Activated B cell treated with CpG ODN at 0.5 μM for 24 hours (primary cell): ENCODE measurements around the gene PRAC2. TPM values are rescaled to one million over a fixed set of nuclear protein-coding genes. Genes with fewer than 3 reads are reported as not detected.

Experiments used
- ATAC-seq: fragments of 200-7000 bp; cut with Tn5 transposase; one replicate; pipeline ENCODE4 v1.10.0; 2021; ENCODE audit warnings: low read depth, mild to moderate bottlenecking, moderate library complexity
- CTCF ChIA-PET: fragments of 350-600 bp; sonication (Branson Sonifier 250); formaldehyde crosslinking; loops from one replicate; lab custom pipeline; 2021; ENCODE audit warnings: antibody characterized with exemption; lab: Charles Lee
- POLR2A ChIA-PET: fragments of 350-600 bp; sonication (Branson Sonifier 250); formaldehyde crosslinking; loops from one replicate; lab custom pipeline; 2021; ENCODE audit warnings: antibody characterized with exemption; lab: Charles Lee
- DNase-seq: peaks from one replicate; pipeline ENCODE4 v3.0.0; 2022
- H3K27ac Mint-ChIP-seq: one replicate; pipeline ENCODE4 v1.8.0; 2020; ENCODE audit warnings: mixed read lengths
- H3K27me3 Mint-ChIP-seq: one replicate; pipeline ENCODE4 v1.8.0; 2021; ENCODE audit warnings: mixed read lengths
- H3K36me3 Mint-ChIP-seq: one replicate; pipeline ENCODE4 v1.8.0; 2021; ENCODE audit warnings: low read depth, mixed read lengths
- H3K4me1 Mint-ChIP-seq: one replicate; pipeline ENCODE4 v1.8.0; 2021; ENCODE audit warnings: mixed read lengths
- H3K4me3 Mint-ChIP-seq: one replicate; pipeline ENCODE4 v1.8.0; 2020; ENCODE audit warnings: mild to moderate bottlenecking, mixed read lengths
- H3K9me3 Mint-ChIP-seq: one replicate; pipeline ENCODE4 v1.8.0; 2020; ENCODE audit warnings: mixed read lengths
- intact Hi-C: fragments of 100-400 bp; cut with micrococcal nuclease; formaldehyde crosslinking; loops from one replicate; pipeline ENCODE4 v1.15.1; 2024
- total RNA-seq: library from RNA; stranded (reverse); gene quantifications from 2 replicates; pipeline ENCODE4 v1.2.3, GENCODE V29; 2022
- TF ChIP-seq, protein P1 (sequence below): fragments of 200-600 bp; IDR thresholded peaks from one replicate; pipeline ENCODE4 v1.8.0; 2022; ENCODE audit warnings: antibody characterized with exemption, mild to moderate bottlenecking

Gene PRAC2
- not detected in 2 replicates for total RNA-seq

DNA sequence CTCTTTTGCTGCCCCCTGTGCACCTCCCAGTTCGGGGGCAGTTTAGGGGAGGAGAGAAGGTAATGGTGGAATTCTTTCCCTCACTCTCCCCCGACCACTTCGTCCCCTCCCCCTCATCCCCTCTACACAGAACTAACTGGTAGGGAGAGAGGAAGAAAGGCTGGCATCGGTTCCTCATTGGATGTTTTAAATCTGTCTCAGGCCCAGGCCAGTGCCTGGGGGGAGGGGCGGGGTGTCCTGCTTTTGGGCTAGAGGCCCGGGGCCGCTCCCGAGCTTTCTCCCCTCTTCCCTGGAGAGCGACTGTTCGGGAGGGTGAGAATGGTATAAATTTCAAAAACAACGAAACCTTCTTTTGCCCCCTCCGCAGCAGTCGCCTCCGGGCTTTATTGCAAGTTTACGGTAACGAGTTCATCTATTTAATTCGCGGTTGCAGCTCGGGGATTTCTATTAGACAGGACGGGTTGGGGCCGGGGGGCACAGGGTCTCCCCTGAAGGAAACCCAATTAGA lies at the start of gene PRAC2:
Gene PRAC2 (plus strand): TSS at position 271 of the 508 bp plus-strand sequence. CDS start 1,226 bp downstream, outside the sequence.
- peaks cover 1% of the 10 kb centered on the region for H3K36me3 Mint-ChIP-seq
- H3K9me3 Mint-ChIP-seq = peaks cover 5% of the 10 kb centered on the region
- peaks cover 83% of the 10 kb centered on the region for H3K27me3 Mint-ChIP-seq
- TF ChIP-seq, protein P1, sequence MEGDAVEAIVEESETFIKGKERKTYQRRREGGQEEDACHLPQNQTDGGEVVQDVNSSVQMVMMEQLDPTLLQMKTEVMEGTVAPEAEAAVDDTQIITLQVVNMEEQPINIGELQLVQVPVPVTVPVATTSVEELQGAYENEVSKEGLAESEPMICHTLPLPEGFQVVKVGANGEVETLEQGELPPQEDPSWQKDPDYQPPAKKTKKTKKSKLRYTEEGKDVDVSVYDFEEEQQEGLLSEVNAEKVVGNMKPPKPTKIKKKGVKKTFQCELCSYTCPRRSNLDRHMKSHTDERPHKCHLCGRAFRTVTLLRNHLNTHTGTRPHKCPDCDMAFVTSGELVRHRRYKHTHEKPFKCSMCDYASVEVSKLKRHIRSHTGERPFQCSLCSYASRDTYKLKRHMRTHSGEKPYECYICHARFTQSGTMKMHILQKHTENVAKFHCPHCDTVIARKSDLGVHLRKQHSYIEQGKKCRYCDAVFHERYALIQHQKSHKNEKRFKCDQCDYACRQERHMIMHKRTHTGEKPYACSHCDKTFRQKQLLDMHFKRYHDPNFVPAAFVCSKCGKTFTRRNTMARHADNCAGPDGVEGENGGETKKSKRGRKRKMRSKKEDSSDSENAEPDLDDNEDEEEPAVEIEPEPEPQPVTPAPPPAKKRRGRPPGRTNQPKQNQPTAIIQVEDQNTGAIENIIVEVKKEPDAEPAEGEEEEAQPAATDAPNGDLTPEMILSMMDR = no peak
- ChIA-PET POLR2A (interaction anchor here (0.7 kb wide), 1 partner anchor 185 kb away, joined by 5 read pairs; no protein-coding TSS in a partner anchor), CTCF (interaction anchor here (0.7 to 3.7 kb wide), 6 partner anchors 26 to 161 kb away, joined by 3 to 16 read pairs (median 4); no protein-coding TSS in a partner anchor)
- intact Hi-C loops = no loop called here
- peak within 1 kb of the TSS; percentile 63 for H3K27ac Mint-ChIP-seq
- peaks cover 39% of the 10 kb centered on the region for H3K4me1 Mint-ChIP-seq
- H3K4me3 Mint-ChIP-seq = peak within 1 kb of the TSS; percentile 67
- DNase-seq (peak; percentile 16), ATAC-seq (no peak)

- TF ChIP-seq, protein P1 = no peak
- Mint-ChIP-seq H3K27me3 (peaks cover 33% of the 10 kb centered on the region), H3K4me1 (peaks cover 2% of the 10 kb centered on the region), H3K9me3 (no peaks in the 10 kb centered on the region), H3K27ac (no peak overlapping the region), H3K36me3 (no peaks in the 10 kb centered on the region), H3K4me3 (no peak overlapping the region)
- CTCF ChIA-PET = interaction anchor here (0.7 to 6.6 kb wide), 2 partner anchors 202 to 355 kb away, joined by 3 to 101 read pairs; no protein-coding TSS in a partner anchor
- DNase-seq = no peak
- intact Hi-C loops = loop anchor here (10.0 kb wide), 2 partner anchors 548 to 618 kb away; no protein-coding TSS in a partner anchor
- POLR2A ChIA-PET = no interaction called here
- ATAC-seq = no peak
Observed at GRCh38 chr17:48676963-48677558, 45.9 kb upstream of the PRAC2 start.

DNA sequence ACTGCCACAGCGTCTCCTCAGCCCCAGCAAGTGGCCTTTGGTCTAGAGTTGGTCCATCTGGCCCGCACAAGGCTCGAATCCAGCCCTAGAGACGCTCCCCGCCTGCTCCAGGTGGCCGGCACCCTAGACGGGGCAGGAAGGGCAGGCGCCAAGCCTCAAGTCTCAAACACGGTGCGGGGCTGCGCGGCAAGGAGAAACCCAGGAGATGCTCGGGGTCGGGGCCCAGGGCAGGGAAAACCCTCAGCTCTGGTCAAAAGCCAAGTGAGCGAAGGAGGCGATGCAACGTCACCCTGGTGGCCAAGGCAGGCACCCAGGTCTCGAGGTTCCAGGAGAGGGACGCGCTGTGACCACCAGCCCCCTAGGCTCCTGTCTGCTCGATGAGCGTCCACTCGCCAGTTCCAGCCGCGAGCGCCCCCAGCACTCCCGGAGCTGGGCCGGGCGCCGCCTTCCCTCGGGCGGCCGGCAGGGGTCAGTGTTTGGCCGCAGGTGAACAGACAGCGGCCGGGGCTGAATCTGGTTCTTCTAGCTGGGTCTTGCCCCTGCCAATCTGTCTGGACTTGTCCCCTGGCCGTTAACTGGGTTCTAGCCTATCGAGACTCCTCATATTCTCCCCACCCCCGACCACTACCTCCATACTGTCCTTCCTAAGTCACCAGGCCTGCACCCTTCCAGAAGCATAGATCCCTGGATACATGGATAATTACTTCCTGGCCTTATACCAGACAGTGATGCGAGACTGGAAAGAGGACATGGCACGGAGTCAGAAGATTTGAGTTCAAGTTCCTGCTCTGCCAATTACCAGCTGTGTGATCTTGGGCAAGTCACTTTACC lies 44.6 kb upstream of the PRAC2 start:
- DNase-seq (peak; percentile 67), ATAC-seq (peak; percentile 92)
- H3K9me3 Mint-ChIP-seq = no peaks in the 10 kb centered on the region
- H3K4me1 Mint-ChIP-seq = peaks cover 2% of the 10 kb centered on the region
- peaks cover 34% of the 10 kb centered on the region for H3K27me3 Mint-ChIP-seq
- H3K27ac Mint-ChIP-seq = no peak overlapping the region
- POLR2A ChIA-PET = interaction anchor here (1.4 kb wide), 1 partner anchor 206 kb away, joined by 4 read pairs; no protein-coding TSS in a partner anchor
- TF ChIP-seq, protein P1 = peak; percentile 88
- intact Hi-C loops = loop anchor here (1.0 to 10.0 kb wide), 5 partner anchors 112 to 616 kb away; no protein-coding TSS in a partner anchor
- no peaks in the 10 kb centered on the region for H3K36me3 Mint-ChIP-seq
- CTCF ChIA-PET = interaction anchor here (0.7 to 6.6 kb wide), 22 partner anchors 9 to 1279 kb away, joined by 3 to 101 read pairs (median 6); no protein-coding TSS in a partner anchor
- peak overlapping the region; percentile 35 for H3K4me3 Mint-ChIP-seq

GRCh38 chr17:48679385-48680096 lies 43.4 kb upstream of the PRAC2 start:
- peaks cover 37% of the 10 kb centered on the region for H3K27me3 Mint-ChIP-seq
- no peak overlapping the region for H3K27ac Mint-ChIP-seq
- POLR2A ChIA-PET = interaction anchor here (1.4 kb wide), 1 partner anchor 205 kb away, joined by 4 read pairs; no protein-coding TSS in a partner anchor
- no peaks in the 10 kb centered on the region for H3K36me3 Mint-ChIP-seq
- no peaks in the 10 kb centered on the region for H3K9me3 Mint-ChIP-seq
- DNase-seq (no peak), ATAC-seq (no peak)
- TF ChIP-seq, protein P1 = no peak
- no peak overlapping the region for H3K4me3 Mint-ChIP-seq
- H3K4me1 Mint-ChIP-seq = peaks cover 2% of the 10 kb centered on the region
- CTCF ChIA-PET = interaction anchor here (0.8 to 6.6 kb wide), 14 partner anchors 8 to 611 kb away, joined by 3 to 101 read pairs (median 7); no protein-coding TSS in a partner anchor
- intact Hi-C loops = loop anchor here (2.0 to 10.0 kb wide), 3 partner anchors 111 to 615 kb away; no protein-coding TSS in a partner anchor
